ENCODE measurements around the gene REEP3.
"Not testable (repeated sequence)": the region's sequence is repeated elsewhere in the genome, so short reads cannot be mapped to it uniquely, and the experiment has no call there.

REEP3 gene

GRCh38 chr10:63520500-63521415 lies at the start of gene REEP3:
REEP3 (plus strand) TSS chr10:63521401; CDS start chr10:63521546, 145 bp downstream.
- DNase-seq (ENCODE audit: low read depth) = peak; percentile 55

GRCh38 chr10:63474488-63474887 lies 46.7 kb upstream of the REEP3 start:
- DNase-seq (ENCODE audit: low read depth) = no peak

GRCh38 chr10:63477927-63478326 lies 43.3 kb upstream of the REEP3 start:
- no peak for DNase-seq (ENCODE audit: low read depth)

GRCh38 chr10:63478564-63478963 lies 42.6 kb upstream of the REEP3 start:
- DNase-seq (ENCODE audit: low read depth) = no peak

GRCh38 chr10:63480237-63480636 lies 41.0 kb upstream of the REEP3 start:
- DNase-seq (ENCODE audit: low read depth) = no peak

- DNase-seq (ENCODE audit: low read depth) = no peak
Measured at GRCh38 chr10:63481815-63482421, 39.3 kb upstream of the REEP3 start.

- no peak for DNase-seq (ENCODE audit: low read depth)
Measured at GRCh38 chr10:63483983-63484382, 37.2 kb upstream of the REEP3 start.

GRCh38 chr10:63487990-63488389 lies 33.2 kb upstream of the REEP3 start:
- no peak for DNase-seq (ENCODE audit: low read depth)

GRCh38 chr10:63489838-63490237 lies 31.4 kb upstream of the REEP3 start:
- DNase-seq (ENCODE audit: low read depth) = no peak

- DNase-seq (ENCODE audit: low read depth) = peak; percentile 62
Measured at GRCh38 chr10:63491588-63492316, 29.4 kb upstream of the REEP3 start.

GRCh38 chr10:63492317-63492690 lies 28.9 kb upstream of the REEP3 start:
- DNase-seq (ENCODE audit: low read depth) = not testable (repeated sequence)

- no peak for DNase-seq (ENCODE audit: low read depth)
Measured at GRCh38 chr10:63493004-63493403, 28.2 kb upstream of the REEP3 start.

GRCh38 chr10:63494951-63495350 lies 26.2 kb upstream of the REEP3 start:
- no peak for DNase-seq (ENCODE audit: low read depth)

GRCh38 chr10:63496561-63496960 lies 24.6 kb upstream of the REEP3 start:
- no peak for DNase-seq (ENCODE audit: low read depth)

- no peak for DNase-seq (ENCODE audit: low read depth)
Measured at GRCh38 chr10:63497321-63497720, 23.9 kb upstream of the REEP3 start.

GRCh38 chr10:63498665-63499064 lies 22.5 kb upstream of the REEP3 start:
- DNase-seq (ENCODE audit: low read depth) = no peak

GRCh38 chr10:63500551-63500950 lies 20.6 kb upstream of the REEP3 start:
- DNase-seq (ENCODE audit: low read depth) = not testable (repeated sequence)

- no peak for DNase-seq (ENCODE audit: low read depth)
Measured at GRCh38 chr10:63501954-63502353, 19.2 kb upstream of the REEP3 start.

GRCh38 chr10:63502832-63503231 lies 18.4 kb upstream of the REEP3 start:
- DNase-seq (ENCODE audit: low read depth) = no peak

GRCh38 chr10:63503395-63503794 lies 17.8 kb upstream of the REEP3 start:
- DNase-seq (ENCODE audit: low read depth) = no peak

GRCh38 chr10:63504145-63504881 lies 16.9 kb upstream of the REEP3 start:
- DNase-seq (ENCODE audit: low read depth) = no peak

GRCh38 chr10:63505562-63505961 lies 15.6 kb upstream of the REEP3 start:
- DNase-seq (ENCODE audit: low read depth) = no peak

Data from GM04504 (cell line).